Measurements from ENCODE around the gene DLG2.

DLG2 gene

DNA sequence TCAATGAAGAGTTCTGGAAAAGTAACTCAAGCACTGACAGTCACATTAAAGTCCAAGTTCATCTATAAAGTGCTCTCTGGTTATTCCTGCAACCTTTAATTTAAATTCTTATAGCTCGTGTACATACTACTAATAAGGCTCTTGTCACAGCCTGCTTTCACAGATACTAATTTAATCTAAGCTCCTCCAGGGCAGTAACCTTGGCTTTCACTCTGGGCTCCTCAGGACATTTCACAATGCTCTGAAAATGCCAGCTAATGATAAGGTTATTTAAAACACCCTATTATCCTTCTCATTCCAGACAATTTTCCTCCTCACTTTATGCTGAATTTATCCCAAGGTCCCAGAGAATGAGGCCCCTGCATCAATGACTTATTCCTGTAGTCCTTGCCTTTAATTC lies 2098.3 kb downstream of the DLG2 start:
- H3K27ac ChIP-seq (ENCODE audit: insufficient read depth, low read depth, low read length, poor library complexity, severe bottlenecking): no peak overlapping the region

DNA sequence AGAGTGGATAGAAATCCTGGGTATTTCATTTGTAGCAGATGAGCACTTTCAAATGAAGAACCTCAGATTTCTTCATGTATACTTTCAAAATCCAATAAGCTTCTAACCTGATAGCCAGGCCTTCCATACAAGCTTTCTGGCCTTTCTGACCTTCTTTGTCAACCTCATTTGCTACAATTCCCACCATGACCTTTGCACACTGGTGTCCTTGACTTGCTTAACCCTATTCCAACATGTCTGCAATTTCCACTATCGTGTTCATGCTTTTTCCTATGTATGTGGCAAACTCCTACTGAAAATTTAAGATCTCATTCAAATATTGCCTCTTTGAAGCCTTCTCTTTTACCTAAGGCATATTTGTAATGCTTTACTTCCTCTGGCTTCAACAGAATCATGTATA lies 2098.9 kb downstream of the DLG2 start:
- Histone ChIP-seq H3K4me3 (ENCODE audit: insufficient read depth, low read depth, low read length) (no peak overlapping the region), H3K36me3 (ENCODE audit: control insufficient read depth, insufficient read depth, low read length) (no peaks in the 10 kb centered on the region), H3K4me1 (ENCODE audit: control insufficient read depth, insufficient read depth, low read length) (no peaks in the 10 kb centered on the region), H3K27ac (ENCODE audit: insufficient read depth, low read depth, low read length, poor library complexity, severe bottlenecking) (no peak overlapping the region), H3K9me3 (ENCODE audit: control insufficient read depth, low read length) (no peaks in the 10 kb centered on the region), H3K27me3 (ENCODE audit: control insufficient read depth, insufficient read depth, low read length, poor library complexity, severe bottlenecking) (no peaks in the 10 kb centered on the region)
- 91 to 100% methylated on average over 1 of the region's 1 CpG for WGBS, 2 experiments

More for the DNA sequence above, 2098.3 kb downstream of the DLG2 start:
- no peak overlapping the region for H3K4me3 ChIP-seq (ENCODE audit: insufficient read depth, low read depth, low read length)
- 85 to 91% methylated on average over 1 of the region's 1 CpG for WGBS, 2 experiments
- no peaks in the 10 kb centered on the region for H3K4me1 ChIP-seq (ENCODE audit: control insufficient read depth, insufficient read depth, low read length)
- H3K36me3 ChIP-seq (ENCODE audit: control insufficient read depth, insufficient read depth, low read length): no peaks in the 10 kb centered on the region
- no peaks in the 10 kb centered on the region for H3K9me3 ChIP-seq (ENCODE audit: control insufficient read depth, low read length)
- H3K27me3 ChIP-seq (ENCODE audit: control insufficient read depth, insufficient read depth, low read length, poor library complexity, severe bottlenecking): no peaks in the 10 kb centered on the region

DNA sequence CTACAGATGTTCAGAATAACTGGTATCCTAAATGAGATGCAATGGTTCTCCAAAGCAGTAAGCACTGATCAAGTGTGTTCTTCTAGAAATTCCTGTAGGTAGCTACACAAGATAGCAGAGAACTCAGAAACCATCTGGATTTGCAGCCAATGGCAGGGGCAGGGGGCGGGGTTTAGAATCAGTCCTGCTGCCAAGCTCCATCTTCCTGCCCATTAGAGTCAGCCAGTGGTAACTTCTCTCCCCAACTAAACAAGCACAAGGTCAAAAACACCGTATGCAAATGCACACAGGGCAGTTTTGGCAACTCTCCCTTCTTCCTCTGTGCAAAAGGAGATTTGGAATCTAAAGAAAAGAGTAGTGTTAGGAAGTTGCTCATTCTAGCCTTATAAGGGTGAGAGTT lies 2103.5 kb downstream of the DLG2 start:
- Histone ChIP-seq H3K9me3 (ENCODE audit: control insufficient read depth, low read length) (no peaks in the 10 kb centered on the region), H3K27ac (ENCODE audit: insufficient read depth, low read depth, low read length, poor library complexity, severe bottlenecking) (no peak overlapping the region), H3K27me3 (ENCODE audit: control insufficient read depth, insufficient read depth, low read length, poor library complexity, severe bottlenecking) (no peaks in the 10 kb centered on the region), H3K4me1 (ENCODE audit: control insufficient read depth, insufficient read depth, low read length) (no peaks in the 10 kb centered on the region), H3K4me3 (ENCODE audit: insufficient read depth, low read depth, low read length) (no peak overlapping the region), H3K36me3 (ENCODE audit: control insufficient read depth, insufficient read depth, low read length) (no peaks in the 10 kb centered on the region)
- 88 to 93% methylated on average over 2 of the region's 2 CpGs for WGBS, 2 experiments

DNA sequence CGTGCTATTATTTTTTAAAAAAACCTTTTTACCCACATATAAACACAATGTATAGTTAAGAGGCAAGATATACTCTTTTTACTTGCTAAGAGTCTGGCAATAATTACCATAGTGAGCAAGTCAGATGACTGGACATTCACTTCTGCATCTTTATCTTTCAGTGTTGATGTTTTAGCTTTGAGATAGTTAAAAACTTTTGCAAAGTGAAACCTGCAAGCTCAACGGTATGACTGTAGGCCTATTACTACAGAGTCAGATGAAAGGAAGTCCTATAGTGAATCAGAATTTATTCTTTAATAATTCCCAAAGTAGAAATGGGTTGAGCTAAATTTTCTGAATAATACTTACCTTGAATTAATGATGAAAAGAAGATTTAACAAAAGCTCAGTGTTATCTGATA lies 2104.2 kb downstream of the DLG2 start:
- no peaks in the 10 kb centered on the region for H3K27me3 ChIP-seq (ENCODE audit: control insufficient read depth, insufficient read depth, low read length, poor library complexity, severe bottlenecking)
- no peaks in the 10 kb centered on the region for H3K4me1 ChIP-seq (ENCODE audit: control insufficient read depth, insufficient read depth, low read length)
- no peak overlapping the region for H3K27ac ChIP-seq (ENCODE audit: insufficient read depth, low read depth, low read length, poor library complexity, severe bottlenecking)
- H3K9me3 ChIP-seq (ENCODE audit: control insufficient read depth, low read length): no peaks in the 10 kb centered on the region
- H3K36me3 ChIP-seq (ENCODE audit: control insufficient read depth, insufficient read depth, low read length): no peaks in the 10 kb centered on the region
- 100% methylated on average over 1 to 2 of the region's 2 CpGs for WGBS, 2 experiments
- H3K4me3 ChIP-seq (ENCODE audit: insufficient read depth, low read depth, low read length): no peak overlapping the region

GRCh38 chr11:83521647-83522596 lies 2105.2 kb downstream of the DLG2 start:
- no peaks in the 10 kb centered on the region for H3K9me3 ChIP-seq (ENCODE audit: control insufficient read depth, low read length)
- H3K27ac ChIP-seq (ENCODE audit: insufficient read depth, low read depth, low read length, poor library complexity, severe bottlenecking): no peak overlapping the region
- no peak overlapping the region for H3K4me3 ChIP-seq (ENCODE audit: insufficient read depth, low read depth, low read length)
- no peaks in the 10 kb centered on the region for H3K27me3 ChIP-seq (ENCODE audit: control insufficient read depth, insufficient read depth, low read length, poor library complexity, severe bottlenecking)
- H3K4me1 ChIP-seq (ENCODE audit: control insufficient read depth, insufficient read depth, low read length): no peaks in the 10 kb centered on the region
- WGBS, 2 experiments: 59 to 67% methylated on average over 8 of the region's 8 CpGs
- no peaks in the 10 kb centered on the region for H3K36me3 ChIP-seq (ENCODE audit: control insufficient read depth, insufficient read depth, low read length)

GRCh38 chr11:83520849-83521248 lies 2106.3 kb downstream of the DLG2 start:
- no peaks in the 10 kb centered on the region for H3K4me1 ChIP-seq (ENCODE audit: control insufficient read depth, insufficient read depth, low read length)
- WGBS, 2 experiments: 83 to 91% methylated on average over 2 to 3 of the region's 3 CpGs
- H3K9me3 ChIP-seq (ENCODE audit: control insufficient read depth, low read length): no peaks in the 10 kb centered on the region
- no peaks in the 10 kb centered on the region for H3K36me3 ChIP-seq (ENCODE audit: control insufficient read depth, insufficient read depth, low read length)
- H3K27me3 ChIP-seq (ENCODE audit: control insufficient read depth, insufficient read depth, low read length, poor library complexity, severe bottlenecking): no peaks in the 10 kb centered on the region
- no peak overlapping the region for H3K4me3 ChIP-seq (ENCODE audit: insufficient read depth, low read depth, low read length)
- no peak overlapping the region for H3K27ac ChIP-seq (ENCODE audit: insufficient read depth, low read depth, low read length, poor library complexity, severe bottlenecking)

- Histone ChIP-seq H3K36me3 (ENCODE audit: control insufficient read depth, insufficient read depth, low read length) (no peaks in the 10 kb centered on the region), H3K27me3 (ENCODE audit: control insufficient read depth, insufficient read depth, low read length, poor library complexity, severe bottlenecking) (no peaks in the 10 kb centered on the region), H3K27ac (ENCODE audit: insufficient read depth, low read depth, low read length, poor library complexity, severe bottlenecking) (no peak overlapping the region), H3K4me3 (ENCODE audit: insufficient read depth, low read depth, low read length) (no peak overlapping the region), H3K4me1 (ENCODE audit: control insufficient read depth, insufficient read depth, low read length) (no peaks in the 10 kb centered on the region), H3K9me3 (ENCODE audit: control insufficient read depth, low read length) (no peaks in the 10 kb centered on the region)
- 63 to 66% methylated on average over 2 of the region's 2 CpGs for WGBS, 2 experiments
Measured at GRCh38 chr11:83511646-83512045, 2115.5 kb downstream of the DLG2 start.

- 76 to 80% methylated on average over 11 of the region's 11 CpGs for WGBS, 2 experiments
- Histone ChIP-seq H3K36me3 (ENCODE audit: control insufficient read depth, insufficient read depth, low read length) (no peaks in the 10 kb centered on the region), H3K9me3 (ENCODE audit: control insufficient read depth, low read length) (no peaks in the 10 kb centered on the region), H3K27ac (ENCODE audit: insufficient read depth, low read depth, low read length, poor library complexity, severe bottlenecking) (no peak overlapping the region), H3K27me3 (ENCODE audit: control insufficient read depth, insufficient read depth, low read length, poor library complexity, severe bottlenecking) (no peaks in the 10 kb centered on the region), H3K4me1 (ENCODE audit: control insufficient read depth, insufficient read depth, low read length) (no peaks in the 10 kb centered on the region), H3K4me3 (ENCODE audit: insufficient read depth, low read depth, low read length) (no peak overlapping the region)
Measured at GRCh38 chr11:83510530-83511460, 2116.3 kb downstream of the DLG2 start.

DNA sequence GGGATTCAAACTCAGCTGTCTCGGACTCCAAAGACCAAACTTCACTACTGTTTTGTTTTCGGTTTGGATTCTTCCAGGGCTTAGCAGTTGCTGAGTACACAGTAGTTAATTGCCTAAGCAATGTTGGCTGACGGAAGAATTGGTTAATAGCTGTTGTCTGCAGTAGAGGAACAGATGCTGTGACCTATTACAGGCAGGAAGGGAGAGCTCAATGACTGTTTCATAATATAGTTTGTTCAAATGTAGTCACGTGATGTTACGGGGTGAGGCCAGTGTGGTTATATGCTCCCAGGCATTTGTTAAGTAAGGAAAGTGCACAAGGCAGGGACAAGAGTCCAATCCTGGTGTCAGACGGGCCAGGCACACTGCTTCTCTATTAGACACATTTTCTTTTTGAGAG lies 2118.3 kb downstream of the DLG2 start:
- no peak overlapping the region for H3K27ac ChIP-seq (ENCODE audit: insufficient read depth, low read depth, low read length, poor library complexity, severe bottlenecking)

GRCh38 chr11:83502041-83502440 lies 2125.1 kb downstream of the DLG2 start:
- H3K27ac ChIP-seq (ENCODE audit: insufficient read depth, low read depth, low read length, poor library complexity, severe bottlenecking): no peak overlapping the region
- no peaks in the 10 kb centered on the region for H3K27me3 ChIP-seq (ENCODE audit: control insufficient read depth, insufficient read depth, low read length, poor library complexity, severe bottlenecking)
- no peaks in the 10 kb centered on the region for H3K36me3 ChIP-seq (ENCODE audit: control insufficient read depth, insufficient read depth, low read length)
- H3K4me1 ChIP-seq (ENCODE audit: control insufficient read depth, insufficient read depth, low read length): no peaks in the 10 kb centered on the region
- 95 to 98% methylated on average over 2 to 3 of the region's 3 CpGs for WGBS, 2 experiments
- no peaks in the 10 kb centered on the region for H3K9me3 ChIP-seq (ENCODE audit: control insufficient read depth, low read length)
- no peak overlapping the region for H3K4me3 ChIP-seq (ENCODE audit: insufficient read depth, low read depth, low read length)

More for the DNA sequence above, 2118.3 kb downstream of the DLG2 start:
- Histone ChIP-seq H3K27me3 (ENCODE audit: control insufficient read depth, insufficient read depth, low read length, poor library complexity, severe bottlenecking) (no peaks in the 10 kb centered on the region), H3K4me3 (ENCODE audit: insufficient read depth, low read depth, low read length) (no peak overlapping the region), H3K36me3 (ENCODE audit: control insufficient read depth, insufficient read depth, low read length) (no peaks in the 10 kb centered on the region), H3K9me3 (ENCODE audit: control insufficient read depth, low read length) (no peaks in the 10 kb centered on the region), H3K4me1 (ENCODE audit: control insufficient read depth, insufficient read depth, low read length) (no peaks in the 10 kb centered on the region)
- 93 to 94% methylated on average over 6 of the region's 6 CpGs for WGBS, 2 experiments
